Fibroblast of lung (primary cell): ENCODE data around the gene USH1G. TPM values are rescaled to one million over a fixed set of nuclear protein-coding genes. Genes with fewer than 3 reads are reported as not detected.
"Not testable (repeated sequence)": the region's sequence is repeated elsewhere in the genome, so short reads cannot be mapped to it uniquely, and the experiment has no call there.

ENCODE experiments used
- DNase-seq, 2 donors: peaks; one replicate each; pipeline versions ENCODE4 v3.0.0 to v3.0.0-alpha.2; 2010; ENCODE audit warnings: low read depth in 2 of 2
- H2AFZ ChIP-seq: 2 replicates; pipeline ENCODE4 v1.5.1; 2012; ENCODE audit warnings: low read length, control low read depth, inconsistent platforms
- H3K27ac ChIP-seq: 2 replicates; pipeline ENCODE4 v1.5.1; 2011; ENCODE audit warnings: low read length, control low read depth; ENCODE audit not compliant: insufficient read depth
- H3K27me3 ChIP-seq: 2 replicates; pipeline ENCODE4 v1.5.1; 2011; ENCODE audit warnings: mild to moderate bottlenecking, low read length; ENCODE audit not compliant: control insufficient read depth, insufficient read depth
- H3K36me3 ChIP-seq: 2 replicates; pipeline ENCODE4 v1.5.1; 2011; ENCODE audit warnings: low read length; ENCODE audit not compliant: control insufficient read depth, insufficient read depth
- H3K4me1 ChIP-seq: 2 replicates; pipeline ENCODE4 v1.5.1; 2011; ENCODE audit warnings: low read length; ENCODE audit not compliant: control insufficient read depth, insufficient read depth; ENCODE audit errors: extremely low read depth
- H3K4me2 ChIP-seq: 2 replicates; pipeline ENCODE4 v1.5.1; 2011; ENCODE audit warnings: low read length, control low read depth; ENCODE audit not compliant: insufficient read depth; ENCODE audit errors: extremely low read depth
- H3K4me3 ChIP-seq, 4 experiments: fragments of 200-600 bp in 1 of 4; sonication (generic) in 1 of 4; replicated peaks in 1 of 4; 2 replicates each; pipeline ENCODE4 v1.5.1; 2011 to 2016; ENCODE audit warnings: low read length in 4 of 4, low read depth in 3 of 4, mild to moderate bottlenecking in 3 of 4, control low read depth in 2 of 4, inconsistent platforms in 1 of 4, mixed read lengths in 1 of 4; ENCODE audit not compliant: insufficient read depth in 1 of 4; ENCODE audit errors: control extremely low read depth in 1 of 4
- H3K79me2 ChIP-seq: 2 replicates; pipeline ENCODE4 v1.5.1; 2012; ENCODE audit warnings: mild to moderate bottlenecking, low read length, inconsistent platforms; ENCODE audit not compliant: control insufficient read depth, insufficient read depth
- H3K9ac ChIP-seq: 2 replicates; pipeline ENCODE4 v1.5.1; 2011; ENCODE audit warnings: mild to moderate bottlenecking, low read length, control low read depth; ENCODE audit not compliant: insufficient read depth
- H3K9me3 ChIP-seq: 2 replicates; pipeline ENCODE4 v1.5.1; 2012; ENCODE audit warnings: low read depth, low read length; ENCODE audit not compliant: control insufficient read depth, insufficient read depth
- H4K20me1 ChIP-seq: 2 replicates; pipeline ENCODE4 v1.5.1; 2011; ENCODE audit warnings: low read length; ENCODE audit not compliant: control insufficient read depth, insufficient read depth; ENCODE audit errors: extremely low read depth
- CTCF ChIP-seq, 2 donors: IDR thresholded peaks in 1 of 2; conservative IDR thresholded peaks in 1 of 2; 1 replicate in 1 of 2; 2 replicates in 1 of 2; pipeline ENCODE4 v1.5.1; 2011 to 2012; ENCODE audit warnings: low read length in 2 of 2, control low read depth in 1 of 2, inconsistent platforms in 1 of 2, low read depth in 1 of 2, mild to moderate bottlenecking in 1 of 2
- EZH2 ChIP-seq: IDR thresholded peaks from 2 replicates; pipeline ENCODE4 v1.5.1; 2012; ENCODE audit warnings: low read length, control low read depth, mild to moderate bottlenecking; ENCODE audit errors: missing control alignments
- polyA plus RNA-seq, 2 donors: library from polyadenylated mRNA; depleted of rRNA in 1 of 2; stranded (reverse) in 1 of 2; unstranded in 1 of 2; fragments of >200 nt; gene quantifications; 2 replicates each; pipeline ENCODE4 v1.2.1, GENCODE V29; 2011 to 2012; ENCODE audit warnings: missing spikeins in 1 of 2
- total RNA-seq: library from RNA; depleted of rRNA; stranded (reverse); fragments of >200 nt; gene quantifications from 2 replicates; pipeline ENCODE4 v1.2.1, GENCODE V29; 2014

The USH1G gene
- total and polyA plus RNA-seq, 2 donors (not counting 1 experiment from before 2014, with no cell fraction given) = not detected

- DNase-seq = no peak
- H3K9me3 ChIP-seq = no peaks in the 10 kb centered on the region
- H3K27me3 ChIP-seq = peaks cover 8% of the 10 kb centered on the region
- no peak overlapping the region for H3K9ac ChIP-seq
- no peaks in the 10 kb centered on the region for H3K4me1 ChIP-seq
- no peaks in the 10 kb centered on the region for H4K20me1 ChIP-seq
- H3K27ac ChIP-seq = no peak overlapping the region
- TF ChIP-seq CTCF (conservative IDR thresholded peaks at IDR 0.05 in 1 of 2, IDR thresholded peaks at IDR 0.05 in 1 of 2; ENCODE audit: low read depth in 1 of 2, low read length in 2 of 2) (no peak), EZH2 (no peak)
- no peak overlapping the region for H2AFZ ChIP-seq
- H3K4me2 ChIP-seq = no peak overlapping the region
- no peaks in the 10 kb centered on the region for H3K36me3 ChIP-seq
- no peak overlapping the region for H3K4me3 ChIP-seq
- H3K79me2 ChIP-seq = no peaks in the 10 kb centered on the region
Observed at GRCh38 chr17:74916851-74917199, 6.2 kb downstream of the USH1G start.

- H3K4me1 ChIP-seq = no peaks in the 10 kb centered on the region
- H2AFZ ChIP-seq = no peak overlapping the region
- no peak overlapping the region for H3K4me3 ChIP-seq
- TF ChIP-seq EZH2 (no peak), CTCF (conservative IDR thresholded peaks at IDR 0.05 in 1 of 2, IDR thresholded peaks at IDR 0.05 in 1 of 2; ENCODE audit: low read depth in 1 of 2, low read length in 2 of 2) (no peak)
- no peaks in the 10 kb centered on the region for H3K9me3 ChIP-seq
- H3K79me2 ChIP-seq = no peaks in the 10 kb centered on the region
- no peaks in the 10 kb centered on the region for H3K36me3 ChIP-seq
- no peak overlapping the region for H3K27ac ChIP-seq
- H3K4me2 ChIP-seq = no peak overlapping the region
- DNase-seq = no peak
- peaks cover 3% of the 10 kb centered on the region for H3K27me3 ChIP-seq
- H3K9ac ChIP-seq = no peak overlapping the region
- no peaks in the 10 kb centered on the region for H4K20me1 ChIP-seq
Observed at GRCh38 chr17:74916136-74916850, 6.8 kb downstream of the USH1G start.

GRCh38 chr17:74911423-74911822 lies 11.6 kb downstream of the USH1G start:
- DNase-seq, H3K36me3 ChIP-seq, H3K27ac ChIP-seq, H3K4me1 ChIP-seq, H3K27me3 ChIP-seq, H3K79me2 ChIP-seq, H3K4me2 ChIP-seq, H3K9ac ChIP-seq, H3K4me3 ChIP-seq, H3K9me3 ChIP-seq, H4K20me1 ChIP-seq, H2AFZ ChIP-seq: not testable (repeated sequence)

GRCh38 chr17:74909097-74909496 lies 14.0 kb downstream of the USH1G start:
- H3K27ac ChIP-seq, H3K4me2 ChIP-seq, H2AFZ ChIP-seq, H3K36me3 ChIP-seq, H3K4me1 ChIP-seq, H4K20me1 ChIP-seq, H3K9me3 ChIP-seq, H3K4me3 ChIP-seq, H3K27me3 ChIP-seq, H3K79me2 ChIP-seq, DNase-seq, H3K9ac ChIP-seq: not testable (repeated sequence)
